ENCODE results near the gene PPP5C. TPM values are rescaled to one million over a fixed set of nuclear protein-coding genes. Genes with fewer than 3 reads are reported as not detected.

Gene PPP5C
- total and polyA plus RNA-seq, 9 of the 15 experiments (the other 6 are each of a cell fraction or from before 2014, with no cell fraction given): 1.9 to 166 (median 108) TPM

DNA sequence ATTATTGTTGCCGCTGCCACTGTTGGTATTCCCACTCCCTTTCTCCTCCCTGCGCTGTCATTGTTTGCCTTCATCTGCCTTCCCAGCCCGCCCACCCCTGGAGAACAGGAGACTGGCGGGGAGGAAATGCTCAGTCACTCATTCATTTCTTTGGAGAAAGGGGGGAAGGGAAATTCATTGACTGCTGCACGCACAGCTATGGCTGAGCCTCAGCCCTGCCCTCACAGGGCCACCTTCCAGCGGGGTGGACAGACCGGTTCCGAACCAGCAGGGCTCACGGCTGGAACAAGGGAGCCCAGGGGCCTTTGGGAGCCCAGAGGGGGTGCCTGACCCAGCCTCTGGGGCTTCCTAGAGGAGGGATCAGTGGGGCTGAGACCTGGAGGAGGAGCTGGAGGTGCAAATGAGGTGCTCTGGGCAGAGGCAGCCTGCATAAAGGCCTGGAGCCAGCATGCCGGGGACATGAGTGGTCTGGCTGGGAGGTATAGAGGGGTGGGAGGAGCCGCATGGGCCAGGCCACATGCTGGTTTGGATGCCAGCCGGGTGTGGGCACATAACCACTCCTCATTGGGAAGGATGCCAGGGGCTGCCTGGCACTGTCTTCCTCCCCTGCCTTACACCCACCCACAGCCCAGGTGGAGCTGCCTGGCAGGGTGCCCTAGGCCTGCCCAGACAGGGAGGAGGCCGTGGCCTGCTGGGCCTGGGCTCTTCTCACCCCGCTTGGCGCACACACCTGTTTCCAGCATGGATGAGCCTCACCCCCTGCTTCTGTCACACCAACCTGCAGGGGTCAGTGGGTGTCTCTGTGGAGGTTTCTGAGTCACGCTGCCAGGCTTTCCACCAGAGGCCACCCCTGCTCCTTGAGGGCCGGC is 26.8 kb downstream of the PPP5C start:
- POLR2A ChIA-PET: interaction anchor here (0.6 to 2.9 kb wide), 2 partner anchors 10 to 758 kb away, joined by 3 to 10 read pairs; no protein-coding TSS in a partner anchor
- no TSS peak for BruUV-seq (replicated peaks)
- peak overlapping the region in 1 of 2 experiments; percentile 57; a peak in 1 of 4 replicates for H3K9ac ChIP-seq (ENCODE audit: insufficient read depth in 1 of 2, low read depth in 2 of 2, low read length in 2 of 2)
- ATAC-seq (no peak), DNase-seq (ENCODE audit: extremely low read depth in 1 of 4, low spot score in 3 of 4) (no peak), FAIRE-seq (no peak)
- H3K36me3 ChIP-seq (ENCODE audit: control insufficient read depth, insufficient read depth, low read length): peaks cover 79% of the 10 kb centered on the region
- no peaks in the 10 kb centered on the region for H3K9me1 ChIP-seq (ENCODE audit: control insufficient read depth, insufficient read depth, low read length)
- H3K9me3 ChIP-seq (replicated peaks; ENCODE audit: control insufficient read depth, insufficient read depth, low read depth, low read length): no peaks in the 10 kb centered on the region
- peaks cover 10% of the 10 kb centered on the region; the same call in 1 of the 2 replicates for H4K20me1 ChIP-seq (replicated peaks; ENCODE audit: control insufficient read depth, insufficient read depth, low read length)
- H3K27me3 ChIP-seq (ENCODE audit: control insufficient read depth in 2 of 2, insufficient read depth in 2 of 2, low read length in 2 of 2): no peaks in the 10 kb centered on the region
- in situ Hi-C loops (cut with MboI) (no loop called here), intact Hi-C loops (cut with micrococcal nuclease) (no loop called here)
- H3K4me3 ChIP-seq: no peak overlapping the region
- CTCF ChIA-PET (ENCODE audit: low intra/inter-chr PET ratio): interaction anchor here (0.7 kb wide), 1 partner anchor 307 kb away, joined by 3 read pairs; no protein-coding TSS in a partner anchor
- WGBS (ENCODE audit: insufficient coverage, low coverage, missing lambda C conversion rate): 81% methylated on average over 11 of the region's 17 CpGs
- H2AFZ ChIP-seq (ENCODE audit: low read depth, low read length): no peak overlapping the region
- no peak overlapping the region for H3K27ac ChIP-seq (ENCODE audit: extremely low read depth, low read depth, low read length)
- peaks cover 0 to 12% of the 10 kb centered on the region in 2 experiments; a peak in 1 of 5 replicates for H3K4me1 ChIP-seq (replicated peaks in 1 of 2; ENCODE audit: control insufficient read depth in 2 of 2, insufficient read depth in 2 of 2, low read length in 2 of 2)
- no peak overlapping the region for H3K4me2 ChIP-seq (ENCODE audit: insufficient read depth, low read length)
- H3K79me2 ChIP-seq (ENCODE audit: control insufficient read depth, insufficient read depth, low read length): peaks cover 21% of the 10 kb centered on the region
- TF ChIP-seq POLR2G (IDR thresholded peaks at IDR 0.05; ENCODE audit: low read depth, low read length): 0 out of 2 replicates have a peak, but pooled peaks have one; percentile 29
- TF ChIP-seq, protein P1, sequence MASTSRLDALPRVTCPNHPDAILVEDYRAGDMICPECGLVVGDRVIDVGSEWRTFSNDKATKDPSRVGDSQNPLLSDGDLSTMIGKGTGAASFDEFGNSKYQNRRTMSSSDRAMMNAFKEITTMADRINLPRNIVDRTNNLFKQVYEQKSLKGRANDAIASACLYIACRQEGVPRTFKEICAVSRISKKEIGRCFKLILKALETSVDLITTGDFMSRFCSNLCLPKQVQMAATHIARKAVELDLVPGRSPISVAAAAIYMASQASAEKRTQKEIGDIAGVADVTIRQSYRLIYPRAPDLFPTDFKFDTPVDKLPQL (IDR thresholded peaks at IDR 0.05; ENCODE audit: extremely low read depth, insufficient read length): no peak
